Measurements from ENCODE around the gene FAM50A.

GRCh38 chrX:154413142-154413541, 30.8 kb upstream of the FAM50A start:
- TF ChIP-seq POLR2A (IDR thresholded peaks at IDR 0.05): no peak
- TF ChIP-seq EP300 (IDR thresholded peaks at IDR 0.05): no peak
- TF ChIP-seq, protein P1, sequence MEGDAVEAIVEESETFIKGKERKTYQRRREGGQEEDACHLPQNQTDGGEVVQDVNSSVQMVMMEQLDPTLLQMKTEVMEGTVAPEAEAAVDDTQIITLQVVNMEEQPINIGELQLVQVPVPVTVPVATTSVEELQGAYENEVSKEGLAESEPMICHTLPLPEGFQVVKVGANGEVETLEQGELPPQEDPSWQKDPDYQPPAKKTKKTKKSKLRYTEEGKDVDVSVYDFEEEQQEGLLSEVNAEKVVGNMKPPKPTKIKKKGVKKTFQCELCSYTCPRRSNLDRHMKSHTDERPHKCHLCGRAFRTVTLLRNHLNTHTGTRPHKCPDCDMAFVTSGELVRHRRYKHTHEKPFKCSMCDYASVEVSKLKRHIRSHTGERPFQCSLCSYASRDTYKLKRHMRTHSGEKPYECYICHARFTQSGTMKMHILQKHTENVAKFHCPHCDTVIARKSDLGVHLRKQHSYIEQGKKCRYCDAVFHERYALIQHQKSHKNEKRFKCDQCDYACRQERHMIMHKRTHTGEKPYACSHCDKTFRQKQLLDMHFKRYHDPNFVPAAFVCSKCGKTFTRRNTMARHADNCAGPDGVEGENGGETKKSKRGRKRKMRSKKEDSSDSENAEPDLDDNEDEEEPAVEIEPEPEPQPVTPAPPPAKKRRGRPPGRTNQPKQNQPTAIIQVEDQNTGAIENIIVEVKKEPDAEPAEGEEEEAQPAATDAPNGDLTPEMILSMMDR (IDR thresholded peaks at IDR 0.05): no peak

All from upper lobe of left lung (tissue), 4 donors.